B cell (primary cell): Measurements from ENCODE around the gene AVEN. TPM values are rescaled to one million over a fixed set of nuclear protein-coding genes. Genes with fewer than 3 reads are reported as not detected.

Experiments
- ATAC-seq: fragments of 200-7000 bp; cut with Tn5 transposase; one replicate; pipeline ENCODE4 v1.10.0; 2021; ENCODE audit warnings: low read depth, mild to moderate bottlenecking, moderate number of reproducible peaks, moderate library complexity
- CTCF ChIA-PET: fragments of 350-600 bp; sonication (Branson Sonifier 250); formaldehyde crosslinking; loops from one replicate; lab custom pipeline; 2021; ENCODE audit warnings: antibody characterized with exemption, inconsistent platforms; lab: Charles Lee
- POLR2A ChIA-PET: fragments of 350-600 bp; sonication (Branson Sonifier 250); formaldehyde crosslinking; loops from one replicate; lab custom pipeline; 2021; ENCODE audit warnings: antibody characterized with exemption; lab: Charles Lee
- DNase-seq: peaks from one replicate; pipeline ENCODE4 v3.0.0; 2013
- H2AFZ ChIP-seq: 2 replicates; pipeline ENCODE4 v1.6.1; 2012; ENCODE audit warnings: mild to moderate bottlenecking, low read depth, low read length; ENCODE audit not compliant: insufficient read depth, poor library complexity, severe bottlenecking
- H3K27ac ChIP-seq, 2 donors: 1 replicate in 1 of 2; 2 replicates in 1 of 2; pipeline ENCODE4 v1.5.1; 2012 to 2013; ENCODE audit warnings: low read length in 2 of 2, mild to moderate bottlenecking in 2 of 2, moderate library complexity in 1 of 2
- H3K27me3 ChIP-seq, 4 experiments: fragments of 200-600 bp in 1 of 4; sonication (generic) in 1 of 4; replicated peaks in 1 of 4; 1 replicate in 2 of 4; 2 replicates in 2 of 4; pipeline versions ENCODE4 v1.6.1 to v1.7.0; 2013 to 2016; ENCODE audit warnings: low read length in 3 of 4, mild to moderate bottlenecking in 2 of 4, mixed read lengths in 1 of 4, moderate library complexity in 1 of 4; ENCODE audit not compliant: insufficient read depth in 4 of 4, control insufficient read depth in 3 of 4; ENCODE audit errors: control extremely low read depth in 1 of 4
- H3K36me3 ChIP-seq, 2 experiments: replicated peaks in 1 of 2; 1 replicate in 1 of 2; 2 replicates in 1 of 2; pipeline versions ENCODE4 v1.6.1 to v1.7.1; 2013; ENCODE audit warnings: low read length in 1 of 2; ENCODE audit not compliant: insufficient read depth in 2 of 2, control insufficient read depth in 1 of 2; ENCODE audit errors: control extremely low read depth in 1 of 2, extremely low read depth in 1 of 2
- H3K4me1 ChIP-seq, 2 donors: fragments of 200-600 bp in 1 of 2; sonication (generic) in 1 of 2; 1 replicate in 1 of 2; 2 replicates in 1 of 2; pipeline versions ENCODE4 v1.5.1 to v1.6.1; 2013 to 2017; ENCODE audit warnings: low read length in 2 of 2; ENCODE audit not compliant: control insufficient read depth in 2 of 2, insufficient read depth in 2 of 2
- H3K4me2 ChIP-seq: replicated peaks from 2 replicates; pipeline ENCODE3; 2012; ENCODE audit warnings: mild to moderate bottlenecking, low read depth, low read length; ENCODE audit not compliant: poor library complexity, severe bottlenecking
- H3K4me3 ChIP-seq, 5 experiments: fragments of 200-600 bp in 1 of 5; sonication (generic) in 1 of 5; 1 replicate in 3 of 5; 2 replicates in 2 of 5; pipeline versions ENCODE4 v1.5.1 to v1.7.0; 2011 to 2016; ENCODE audit warnings: low read length in 4 of 5, mild to moderate bottlenecking in 4 of 5, low read depth in 2 of 5, control low read depth in 1 of 5, moderate library complexity in 1 of 5; ENCODE audit not compliant: insufficient read depth in 1 of 5; ENCODE audit errors: control extremely low read depth in 1 of 5, extremely low read depth in 1 of 5
- H3K79me2 ChIP-seq: fragments of 200-600 bp; sonication (generic); one replicate; pipeline ENCODE4 v1.6.0; 2016; ENCODE audit warnings: low read length; ENCODE audit not compliant: control insufficient read depth, insufficient read depth
- H3K9ac ChIP-seq: fragments of 200-600 bp; sonication (generic); 2 replicates; pipeline ENCODE4 v1.6.1; 2017; ENCODE audit warnings: mild to moderate bottlenecking, low read length, moderate library complexity
- H3K9me3 ChIP-seq, 3 donors: one replicate each; pipeline versions ENCODE4 v1.6.1 to v1.7.1; 2013; ENCODE audit warnings: low read length in 2 of 3; ENCODE audit not compliant: control insufficient read depth in 2 of 3, insufficient read depth in 1 of 3; ENCODE audit errors: control extremely low read depth in 1 of 3
- H4K20me1 ChIP-seq: 2 replicates; pipeline ENCODE4 v1.6.0; 2012; ENCODE audit warnings: mild to moderate bottlenecking, low read length; ENCODE audit not compliant: insufficient read depth, control insufficient read depth, poor library complexity, severe bottlenecking
- H3K27ac Mint-ChIP-seq: one replicate; pipeline ENCODE4 v1.8.0; 2021; ENCODE audit warnings: mixed read lengths
- H3K27me3 Mint-ChIP-seq: one replicate; pipeline ENCODE4 v1.8.0; 2021; ENCODE audit warnings: mixed read lengths
- H3K4me1 Mint-ChIP-seq: one replicate; pipeline ENCODE4 v1.8.0; 2021; ENCODE audit warnings: mixed read lengths
- H3K4me3 Mint-ChIP-seq: one replicate; pipeline ENCODE4 v1.8.0; 2021; ENCODE audit warnings: mixed read lengths
- H3K9me3 Mint-ChIP-seq: one replicate; pipeline ENCODE4 v1.8.0; 2022; ENCODE audit warnings: mixed read lengths; ENCODE audit not compliant: insufficient read depth
- CTCF ChIP-seq: fragments of 200-600 bp; IDR thresholded peaks from one replicate; pipeline ENCODE4 v1.8.0; 2022; ENCODE audit warnings: antibody characterized with exemption, mild to moderate bottlenecking
- EZH2 ChIP-seq: IDR thresholded peaks from 2 replicates; pipeline ENCODE4 v1.6.1; 2012; ENCODE audit warnings: borderline replicate concordance, low read depth, mild to moderate bottlenecking, moderate library complexity, low read length; ENCODE audit not compliant: insufficient read depth, poor library complexity, severe bottlenecking
- WGBS: methylation state at CpG from one replicate; pipeline ENCODE4 v1.1.5; 2013; ENCODE audit warnings: missing lambda C conversion rate; ENCODE audit not compliant: insufficient coverage; 5-methylcytosine and 5-hydroxymethylcytosine counted together
- intact Hi-C: fragments of 100-400 bp; cut with micrococcal nuclease; formaldehyde crosslinking; loops from one replicate; pipeline ENCODE4 v1.10.0; 2022
- polyA plus RNA-seq: library from polyadenylated mRNA; depleted of rRNA; stranded (reverse); fragments of >200 nt; gene quantifications from 2 replicates; pipeline ENCODE4 v1.2.3, GENCODE V29; 2012
- total RNA-seq, 2 donors: library from RNA; stranded (reverse); fragments of 120-200 nt in 1 of 2; gene quantifications; 1 replicate in 1 of 2; 2 replicates in 1 of 2; pipeline versions ENCODE4 v1.2.3 to v1.2.4, GENCODE V29; 2013 to 2022

The AVEN gene
- total and polyA plus RNA-seq, 2 donors (not counting 1 experiment from before 2014, with no cell fraction given): 1.8 to 8.2 TPM

GRCh38 chr15:33941279-33942063 lies 97.5 kb downstream of the AVEN start:
- DNase-seq (no peak), ATAC-seq (no peak)
- no peaks in the 10 kb centered on the region for H4K20me1 ChIP-seq
- H3K4me1 Mint-ChIP-seq: no peaks in the 10 kb centered on the region
- H3K4me3 Mint-ChIP-seq: no peak overlapping the region
- no peak overlapping the region for H3K9ac ChIP-seq
- H3K9me3 ChIP-seq: peaks cover 0 to 1% (median 0%) of the 10 kb centered on the region in 3 donors
- no peak for TF ChIP-seq CTCF
- no peak for TF ChIP-seq EZH2
- no peaks in the 10 kb centered on the region for H3K27me3 Mint-ChIP-seq
- no peak overlapping the region for H3K4me2 ChIP-seq
- H3K27ac Mint-ChIP-seq: no peak overlapping the region
- CTCF ChIA-PET: no interaction called here
- H3K4me1 ChIP-seq: no peaks in the 10 kb centered on the region
- H3K36me3 ChIP-seq: no peaks in the 10 kb centered on the region
- H2AFZ ChIP-seq: no peak overlapping the region
- H3K79me2 ChIP-seq: no peaks in the 10 kb centered on the region
- POLR2A ChIA-PET: no interaction called here
- no peak overlapping the region for H3K27ac ChIP-seq
- intact Hi-C loops: no loop called here
- 100% methylated on average over 1 of the region's 4 CpGs for WGBS
- H3K27me3 ChIP-seq: no peaks in the 10 kb centered on the region
- no peak overlapping the region for H3K4me3 ChIP-seq
- H3K9me3 Mint-ChIP-seq: no peaks in the 10 kb centered on the region

GRCh38 chr15:33934921-33935320 lies 104.1 kb downstream of the AVEN start:
- Histone ChIP-seq H3K9ac (no peak overlapping the region), H3K79me2 (no peaks in the 10 kb centered on the region), H3K27ac (no peak overlapping the region), H3K27me3 (no peaks in the 10 kb centered on the region), H3K36me3 (no peaks in the 10 kb centered on the region), H3K4me2 (no peak overlapping the region), H2AFZ (no peak overlapping the region), H4K20me1 (no peaks in the 10 kb centered on the region), H3K4me1 (no peaks in the 10 kb centered on the region), H3K9me3 (no peaks in the 10 kb centered on the region), H3K4me3 (no peak overlapping the region)
- Mint-ChIP-seq H3K27ac (no peak overlapping the region), H3K4me3 (no peak overlapping the region), H3K27me3 (no peaks in the 10 kb centered on the region), H3K4me1 (no peaks in the 10 kb centered on the region), H3K9me3 (no peaks in the 10 kb centered on the region)
- no CpG with 5 or more reads among the region's 5 CpGs for WGBS
- ATAC-seq (no peak), DNase-seq (no peak)
- ChIA-PET POLR2A (no interaction called here), CTCF (no interaction called here)
- intact Hi-C loops: no loop called here
- TF ChIP-seq CTCF (no peak), EZH2 (no peak)
